Measurements from ENCODE around the gene CRHR2.

GRCh38 chr7:30698481-30698880 is 16.2 kb upstream of the CRHR2 start:
- TF ChIP-seq ZNF121 (CRISPR knock-in tag; IDR thresholded peaks at IDR 0.05): no peak
- TF ChIP-seq CTCF (IDR thresholded peaks at IDR 0.05): no peak
- TF ChIP-seq ZNF281 (CRISPR knock-in tag; IDR thresholded peaks at IDR 0.05): no peak
- TF ChIP-seq ETV6 (CRISPR knock-in tag; IDR thresholded peaks at IDR 0.05): no peak
- TF ChIP-seq MXD4 (CRISPR knock-in tag; IDR thresholded peaks at IDR 0.05; ENCODE audit: borderline replicate concordance): no peak
- TF ChIP-seq CREB1 (CRISPR knock-in tag; IDR thresholded peaks at IDR 0.05): no peak
- TF ChIP-seq NR2C2 (CRISPR knock-in tag; IDR thresholded peaks at IDR 0.05): no peak
- no peak for TF ChIP-seq ATF3 (CRISPR knock-in tag; conservative IDR thresholded peaks at IDR 0.05)
- no peak for TF ChIP-seq ZNF232 (CRISPR knock-in tag; IDR thresholded peaks at IDR 0.05)
- no peak for TF ChIP-seq FOXJ3 (CRISPR knock-in tag; IDR thresholded peaks at IDR 0.05; ENCODE audit: borderline replicate concordance)
- TF ChIP-seq ZNF317 (CRISPR knock-in tag; IDR thresholded peaks at IDR 0.05; ENCODE audit: borderline replicate concordance, low read depth): no peak
